Ectodermal cell (in vitro differentiated cells): Measurements from ENCODE around the gene RPS4Y1.
"Not testable (repeated sequence)": the region's sequence is repeated elsewhere in the genome, so short reads cannot be mapped to it uniquely, and the experiment has no call there.

Experiments used
- H3K27ac ChIP-seq: 2 replicates; pipeline ENCODE4 v1.7.0; 2013; ENCODE audit warnings: mild to moderate bottlenecking, low read depth, low read length; ENCODE audit not compliant: insufficient read depth, poor library complexity, severe bottlenecking
- H3K27me3 ChIP-seq: 2 replicates; pipeline ENCODE4 v1.7.0; 2013; ENCODE audit warnings: mild to moderate bottlenecking, low read length; ENCODE audit not compliant: insufficient read depth, control insufficient read depth, poor library complexity, severe bottlenecking
- H3K36me3 ChIP-seq: one replicate; pipeline ENCODE4 v1.7.0; 2013; ENCODE audit warnings: low read length; ENCODE audit not compliant: control insufficient read depth, insufficient read depth
- H3K4me1 ChIP-seq: one replicate; pipeline ENCODE4 v1.7.0; 2013; ENCODE audit warnings: low read length; ENCODE audit not compliant: control insufficient read depth, insufficient read depth
- H3K4me3 ChIP-seq: 2 replicates; pipeline ENCODE4 v1.7.0; 2013; ENCODE audit warnings: low read depth, low read length, control low read depth; ENCODE audit not compliant: insufficient read depth
- H3K9me3 ChIP-seq: 2 replicates; pipeline ENCODE4 v1.7.0; 2013; ENCODE audit warnings: mild to moderate bottlenecking, low read length, moderate library complexity; ENCODE audit not compliant: control insufficient read depth
- WGBS, 2 experiments: methylation state at CpG; one replicate each; pipeline ENCODE4 v1.1.7; 2013; ENCODE audit warnings: missing lambda C conversion rate in 2 of 2; 5-methylcytosine and 5-hydroxymethylcytosine counted together

The RPS4Y1 gene

DNA sequence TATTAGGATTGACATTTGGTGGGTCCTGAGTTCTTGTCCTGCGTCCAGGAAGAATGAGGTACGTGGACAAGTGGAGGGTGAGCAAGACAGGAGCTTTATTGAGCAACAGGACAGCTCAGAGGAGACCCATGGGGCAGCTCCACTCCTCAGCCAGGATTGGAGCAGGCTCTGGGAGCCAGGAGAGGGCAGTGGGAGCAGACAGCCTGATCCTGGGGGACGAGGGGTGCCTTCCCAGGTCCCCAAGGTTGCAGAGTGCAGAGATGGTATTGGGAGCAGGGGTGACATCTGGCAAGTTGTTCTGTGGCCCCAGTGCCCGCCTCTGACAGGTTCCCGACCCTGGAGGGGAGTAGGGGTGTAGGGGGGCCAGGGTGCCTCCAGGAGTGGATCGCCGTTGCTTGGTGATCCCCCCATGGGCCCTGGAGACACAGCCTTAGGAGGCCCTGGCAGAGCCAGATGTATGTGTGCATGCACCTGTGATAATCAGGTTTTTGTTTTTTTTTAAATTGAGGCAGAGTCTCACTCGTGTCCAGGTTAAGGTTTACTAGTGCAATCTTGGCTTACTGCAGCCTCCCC lies 26.7 kb downstream of the RPS4Y1 start:
- no peaks in the 10 kb centered on the region for H3K27me3 ChIP-seq

DNA sequence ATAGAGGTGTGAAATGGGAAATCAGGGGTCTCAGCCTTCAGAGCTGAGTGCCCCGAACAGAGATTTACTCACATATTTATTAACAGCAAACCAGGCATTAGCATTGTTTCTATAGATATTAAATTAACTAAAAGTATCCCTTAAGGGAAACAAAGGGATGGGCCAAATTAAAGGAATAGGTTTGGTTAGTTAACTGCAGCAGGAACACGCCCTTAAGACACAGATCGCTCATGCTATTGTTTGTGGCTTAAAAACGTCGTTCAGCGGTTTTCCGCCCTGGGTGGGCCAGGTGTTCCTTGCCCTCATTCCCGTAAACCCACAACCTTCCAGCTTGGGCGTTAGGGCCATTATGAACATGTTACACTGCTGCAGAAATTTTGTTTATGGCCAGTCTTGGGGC lies 30.8 kb downstream of the RPS4Y1 start:
- not testable (repeated sequence) for H3K4me3 ChIP-seq, H3K9me3 ChIP-seq, H3K27me3 ChIP-seq, H3K36me3 ChIP-seq, H3K27ac ChIP-seq, H3K4me1 ChIP-seq
- 96 to 97% methylated on average over 8 to 9 of the region's 9 CpGs for WGBS, 2 experiments

More for the DNA sequence above, 26.7 kb downstream of the RPS4Y1 start:
- Histone ChIP-seq H3K9me3 (no peaks in the 10 kb centered on the region), H3K36me3 (peaks cover 5% of the 10 kb centered on the region), H3K4me1 (no peaks in the 10 kb centered on the region), H3K27ac (no peak overlapping the region), H3K4me3 (no peak overlapping the region)
- 94 to 99% methylated on average over 8 of the region's 8 CpGs for WGBS, 2 experiments

DNA sequence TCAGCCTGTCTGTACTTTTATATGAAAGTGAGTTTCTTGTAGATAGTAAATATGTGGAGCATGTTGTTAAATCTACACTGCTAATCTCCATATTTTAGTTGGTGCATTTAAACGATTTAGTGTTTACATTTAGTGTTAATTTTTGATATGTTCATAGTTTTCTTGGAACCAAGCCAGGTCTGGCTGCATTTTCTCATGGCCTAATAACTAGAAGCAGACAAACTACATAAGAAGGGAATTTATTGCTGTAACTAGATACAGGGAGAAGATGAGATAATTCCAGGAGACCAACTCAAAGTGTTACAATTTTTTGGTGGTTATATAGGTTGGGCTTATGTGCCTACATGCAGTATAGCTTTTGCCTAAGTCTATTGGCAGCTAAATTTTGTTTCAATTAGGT lies 32.8 kb downstream of the RPS4Y1 start:
- Histone ChIP-seq H3K27me3 (no peaks in the 10 kb centered on the region), H3K27ac (no peak overlapping the region), H3K36me3 (no peaks in the 10 kb centered on the region), H3K9me3 (no peaks in the 10 kb centered on the region), H3K4me3 (no peak overlapping the region), H3K4me1 (no peaks in the 10 kb centered on the region)
- no CpG with 5 or more reads among the region's 1 CpG for WGBS, 2 experiments

DNA sequence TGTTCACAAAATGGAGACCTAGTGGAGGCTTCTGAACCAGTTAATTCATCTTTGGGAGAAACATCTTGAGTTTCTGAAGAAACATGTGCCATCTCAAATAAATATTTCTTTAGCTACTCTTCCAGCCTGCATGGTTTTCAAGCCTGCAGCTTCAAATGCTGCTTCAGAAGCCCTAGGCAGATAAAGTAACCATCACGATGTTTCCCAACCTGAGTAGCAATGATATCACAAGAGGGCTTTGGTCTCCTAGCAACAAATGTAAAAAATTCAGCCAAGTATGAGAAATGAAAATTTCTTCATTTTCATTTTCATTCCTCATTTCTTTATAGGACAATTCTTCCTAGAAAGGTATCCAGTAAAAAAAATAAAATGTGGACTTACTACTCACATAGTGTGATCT lies 42.2 kb downstream of the RPS4Y1 start:
- H3K9me3 ChIP-seq: no peaks in the 10 kb centered on the region
- WGBS, 2 experiments: 88 to 95% methylated on average over 1 of the region's 1 CpG
- H3K27ac ChIP-seq: no peak overlapping the region
- H3K4me3 ChIP-seq: no peak overlapping the region
- H3K27me3 ChIP-seq: no peaks in the 10 kb centered on the region
- no peaks in the 10 kb centered on the region for H3K36me3 ChIP-seq
- peaks cover 4% of the 10 kb centered on the region for H3K4me1 ChIP-seq

DNA sequence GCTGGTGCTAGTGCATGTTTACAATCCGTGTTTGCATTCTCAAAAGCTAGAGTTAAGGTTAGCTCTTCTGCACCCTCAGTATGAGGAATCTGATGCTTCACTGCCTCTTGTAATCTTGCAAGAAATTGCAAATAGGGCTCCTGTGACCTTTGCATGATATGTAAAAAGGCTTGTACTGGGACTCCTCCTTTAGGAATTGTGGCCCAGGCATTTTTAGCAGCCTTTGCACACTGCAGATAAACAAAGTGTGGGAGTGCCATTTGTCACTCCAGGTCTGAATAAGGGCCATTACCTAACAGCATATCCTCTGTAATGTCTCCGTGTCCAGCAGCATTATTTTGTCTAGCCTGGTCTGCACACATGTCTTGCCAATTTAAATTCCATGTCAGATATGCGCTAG lies 44.5 kb downstream of the RPS4Y1 start:
- Histone ChIP-seq H3K4me3 (no peak overlapping the region), H3K27me3 (no peaks in the 10 kb centered on the region), H3K36me3 (no peaks in the 10 kb centered on the region), H3K9me3 (no peaks in the 10 kb centered on the region), H3K4me1 (peaks cover 4% of the 10 kb centered on the region), H3K27ac (peak overlapping the region; percentile 50)
- WGBS, 2 experiments: 60 to 68% methylated on average over 3 of the region's 3 CpGs

DNA sequence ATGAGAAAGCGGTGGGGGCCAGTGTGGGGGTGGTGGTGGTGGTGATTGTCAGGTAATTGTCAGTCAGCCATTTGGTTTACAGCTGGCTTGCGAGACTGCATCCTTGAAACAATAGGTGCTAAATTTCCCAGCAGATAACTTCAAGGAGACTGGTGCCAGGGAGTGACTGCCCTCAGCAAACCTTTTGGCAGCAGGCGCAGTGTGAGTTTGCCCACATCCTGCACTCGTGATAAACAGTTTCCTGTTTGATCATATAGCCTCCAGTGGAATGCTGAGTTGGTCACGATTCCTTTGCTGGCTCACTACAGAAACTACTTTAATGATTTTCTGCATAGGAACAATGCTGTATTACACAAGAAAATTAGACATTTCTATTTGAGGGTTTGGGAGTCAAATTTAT lies 46.0 kb downstream of the RPS4Y1 start:
- peaks cover 4% of the 10 kb centered on the region for H3K4me1 ChIP-seq
- H3K9me3 ChIP-seq: no peaks in the 10 kb centered on the region
- WGBS, 2 experiments: 86 to 89% methylated on average over 5 of the region's 5 CpGs
- H3K4me3 ChIP-seq: no peak overlapping the region
- no peaks in the 10 kb centered on the region for H3K36me3 ChIP-seq
- no peaks in the 10 kb centered on the region for H3K27me3 ChIP-seq
- no peak overlapping the region for H3K27ac ChIP-seq

DNA sequence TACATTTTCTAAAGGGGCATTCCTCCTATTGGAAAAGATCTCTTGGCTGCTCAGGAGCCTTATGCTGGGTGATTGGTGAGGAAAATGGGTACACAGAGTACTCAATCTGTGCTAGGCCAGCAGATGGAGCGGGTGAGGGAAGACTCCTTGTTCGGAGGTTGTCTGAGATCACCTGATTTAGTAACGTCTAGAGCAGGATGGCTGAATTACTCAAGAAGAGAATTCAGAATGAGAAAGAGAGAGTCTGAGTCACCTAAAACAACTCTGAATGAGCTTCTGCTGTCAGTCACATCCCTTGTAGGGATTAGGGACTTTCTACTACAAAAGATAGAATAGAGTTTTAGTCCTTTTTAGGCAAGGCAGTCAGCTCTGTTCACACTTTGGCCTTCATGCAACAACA lies 46.6 kb downstream of the RPS4Y1 start:
- Histone ChIP-seq H3K9me3 (no peaks in the 10 kb centered on the region), H3K4me1 (peaks cover 4% of the 10 kb centered on the region), H3K27me3 (no peaks in the 10 kb centered on the region), H3K4me3 (no peak overlapping the region), H3K36me3 (no peaks in the 10 kb centered on the region), H3K27ac (no peak overlapping the region)
- 65 to 83% methylated on average over 3 of the region's 3 CpGs for WGBS, 2 experiments

DNA sequence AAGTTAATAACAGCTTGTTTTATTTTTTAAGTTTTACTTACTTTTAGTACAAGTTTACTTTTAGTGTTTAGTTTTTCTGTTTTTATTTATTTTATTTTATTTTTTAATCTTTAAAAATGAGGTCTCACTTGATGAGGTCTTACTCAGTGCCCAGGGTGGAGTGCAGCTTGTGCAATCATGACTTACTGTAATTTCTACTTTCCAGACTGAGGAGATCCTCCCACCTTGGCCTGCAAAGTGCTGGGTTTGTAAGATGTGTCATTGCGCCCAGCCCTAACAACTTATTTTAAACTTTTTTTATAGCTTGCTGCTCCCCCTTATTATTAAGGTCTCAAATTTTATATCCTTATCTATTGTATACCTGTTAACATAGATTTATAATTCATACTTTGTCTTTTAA lies 52.1 kb downstream of the RPS4Y1 start:
- 88% methylated on average over 1 of the region's 1 CpG; no CpG with 5 or more reads in 1 of the 2 experiments for WGBS, 2 experiments
- Histone ChIP-seq H3K36me3 (no peaks in the 10 kb centered on the region), H3K4me3 (no peak overlapping the region), H3K27me3 (no peaks in the 10 kb centered on the region), H3K4me1 (no peaks in the 10 kb centered on the region), H3K27ac (no peak overlapping the region), H3K9me3 (no peaks in the 10 kb centered on the region)

DNA sequence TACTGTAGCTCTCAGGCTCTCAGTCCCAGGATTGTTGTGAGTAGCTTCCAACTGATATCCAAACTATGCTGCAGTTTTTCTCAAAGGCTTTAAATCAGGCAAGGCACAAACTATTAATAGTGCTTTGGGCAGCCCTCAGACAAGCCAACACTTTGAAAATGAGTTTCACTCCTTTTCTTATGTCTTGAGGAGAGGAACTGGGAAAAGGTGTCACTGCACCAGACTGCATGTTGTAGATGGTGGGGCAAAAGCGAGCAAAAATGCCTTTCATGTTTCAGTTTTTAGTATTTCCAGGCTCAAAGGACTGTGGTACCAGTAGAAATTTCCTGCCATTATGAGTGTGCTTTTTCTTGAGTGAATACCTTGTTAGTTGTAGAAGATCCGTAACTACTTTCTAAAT lies 54.6 kb downstream of the RPS4Y1 start:
- 100% methylated on average over 1 of the region's 2 CpGs for WGBS, 2 experiments
- no peaks in the 10 kb centered on the region for H3K9me3 ChIP-seq
- no peaks in the 10 kb centered on the region for H3K4me1 ChIP-seq
- no peaks in the 10 kb centered on the region for H3K36me3 ChIP-seq
- H3K27ac ChIP-seq: no peak overlapping the region
- no peaks in the 10 kb centered on the region for H3K27me3 ChIP-seq
- no peak overlapping the region for H3K4me3 ChIP-seq

DNA sequence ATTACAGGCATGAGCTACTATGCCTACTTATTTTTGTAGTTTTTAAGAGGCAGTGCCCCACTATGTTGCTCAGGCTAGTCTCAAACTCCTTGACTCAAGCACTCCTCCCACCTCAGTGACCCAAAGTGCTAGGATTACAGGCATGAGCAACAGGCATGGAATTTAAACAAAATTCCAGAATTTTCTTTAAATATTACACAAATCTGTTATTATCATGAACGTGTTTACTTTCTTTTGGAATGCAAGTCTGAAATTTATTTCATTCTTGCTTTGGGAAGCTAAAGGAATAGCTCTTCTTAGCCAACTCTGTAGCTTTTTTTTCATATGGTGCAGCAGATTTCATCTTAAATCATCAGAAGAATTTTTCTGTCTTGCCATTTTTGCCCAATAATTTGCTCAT lies 66.0 kb downstream of the RPS4Y1 start:
- H3K27me3 ChIP-seq: no peaks in the 10 kb centered on the region
- no peaks in the 10 kb centered on the region for H3K4me1 ChIP-seq
- no peaks in the 10 kb centered on the region for H3K9me3 ChIP-seq
- H3K4me3 ChIP-seq: no peak overlapping the region
- H3K27ac ChIP-seq: no peak overlapping the region
- no peaks in the 10 kb centered on the region for H3K36me3 ChIP-seq
- 83% methylated on average over 1 of the region's 1 CpG; no CpG with 5 or more reads in 1 of the 2 experiments for WGBS, 2 experiments
